ENCODE measurements around the gene MCM10.

DNA sequence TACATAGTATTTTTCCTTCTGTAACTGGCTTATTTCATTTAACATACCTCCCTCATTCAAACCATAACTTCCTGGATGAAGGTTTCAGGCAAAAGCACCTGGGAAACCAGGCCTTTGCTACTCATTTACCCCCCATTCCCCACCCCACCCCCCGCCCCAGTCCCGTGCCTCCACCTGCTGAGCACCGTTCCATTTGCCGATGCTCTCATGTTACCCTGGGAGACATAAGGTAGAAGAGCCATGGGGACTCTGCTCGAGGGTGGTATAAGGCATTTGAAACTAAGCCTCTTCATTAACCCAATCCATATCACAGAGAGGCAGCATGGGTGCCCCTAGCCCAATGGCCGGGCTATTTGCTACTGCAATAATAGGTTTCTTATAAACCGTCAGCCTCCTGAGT lies 22.2 kb upstream of the MCM10 start:
- TF ChIP-seq, protein P1, sequence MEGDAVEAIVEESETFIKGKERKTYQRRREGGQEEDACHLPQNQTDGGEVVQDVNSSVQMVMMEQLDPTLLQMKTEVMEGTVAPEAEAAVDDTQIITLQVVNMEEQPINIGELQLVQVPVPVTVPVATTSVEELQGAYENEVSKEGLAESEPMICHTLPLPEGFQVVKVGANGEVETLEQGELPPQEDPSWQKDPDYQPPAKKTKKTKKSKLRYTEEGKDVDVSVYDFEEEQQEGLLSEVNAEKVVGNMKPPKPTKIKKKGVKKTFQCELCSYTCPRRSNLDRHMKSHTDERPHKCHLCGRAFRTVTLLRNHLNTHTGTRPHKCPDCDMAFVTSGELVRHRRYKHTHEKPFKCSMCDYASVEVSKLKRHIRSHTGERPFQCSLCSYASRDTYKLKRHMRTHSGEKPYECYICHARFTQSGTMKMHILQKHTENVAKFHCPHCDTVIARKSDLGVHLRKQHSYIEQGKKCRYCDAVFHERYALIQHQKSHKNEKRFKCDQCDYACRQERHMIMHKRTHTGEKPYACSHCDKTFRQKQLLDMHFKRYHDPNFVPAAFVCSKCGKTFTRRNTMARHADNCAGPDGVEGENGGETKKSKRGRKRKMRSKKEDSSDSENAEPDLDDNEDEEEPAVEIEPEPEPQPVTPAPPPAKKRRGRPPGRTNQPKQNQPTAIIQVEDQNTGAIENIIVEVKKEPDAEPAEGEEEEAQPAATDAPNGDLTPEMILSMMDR (IDR thresholded peaks at IDR 0.05; ENCODE audit: low read depth, low read length, poor library complexity, severe bottlenecking) = no peak
- no peak for TF ChIP-seq EZH2phosphoT487 (IDR thresholded peaks at IDR 0.05; ENCODE audit: borderline replicate concordance, low read length)
